H9 (cell line): ENCODE measurements around the gene TGFA. TPM values are rescaled to one million over a fixed set of nuclear protein-coding genes. Genes with fewer than 3 reads are reported as not detected.

Experiments used
- DNase-seq: peaks from one replicate; pipeline ENCODE4 v3.0.0-alpha.2; 2017
- H2AFZ ChIP-seq: one replicate; pipeline ENCODE4 v1.6.1; 2013; ENCODE audit warnings: mild to moderate bottlenecking, low read length, control low read depth, moderate library complexity
- H2AK5ac ChIP-seq: 2 replicates; pipeline ENCODE4 v1.6.1; 2013; ENCODE audit warnings: low read length, control low read depth, mixed read lengths; ENCODE audit not compliant: insufficient read length
- H2BK120ac ChIP-seq: one replicate; pipeline ENCODE4 v1.6.1; 2013; ENCODE audit warnings: low read depth, mild to moderate bottlenecking, low read length, control low read depth, inconsistent platforms; ENCODE audit not compliant: poor library complexity, severe bottlenecking
- H2BK12ac ChIP-seq: 2 replicates; pipeline ENCODE4 v1.6.1; 2013; ENCODE audit warnings: low read length, control low read depth, mixed read lengths, low read depth; ENCODE audit not compliant: insufficient read length
- H2BK15ac ChIP-seq: 2 replicates; pipeline ENCODE4 v1.6.1; 2013; ENCODE audit warnings: low read depth, low read length, control low read depth
- H2BK20ac ChIP-seq: one replicate; pipeline ENCODE4 v1.6.1; 2013; ENCODE audit warnings: low read depth, mild to moderate bottlenecking, low read length, control low read depth, inconsistent platforms; ENCODE audit not compliant: poor library complexity, severe bottlenecking
- H2BK5ac ChIP-seq: 2 replicates; pipeline ENCODE4 v1.6.1; 2013; ENCODE audit warnings: low read length, control low read depth, mixed read lengths; ENCODE audit not compliant: insufficient read length
- H3K14ac ChIP-seq: 2 replicates; pipeline ENCODE4 v1.6.1; 2013; ENCODE audit warnings: low read length, control low read depth; ENCODE audit not compliant: insufficient read depth
- H3K18ac ChIP-seq: 2 replicates; pipeline ENCODE4 v1.6.1; 2013; ENCODE audit warnings: low read depth, mild to moderate bottlenecking, mixed read lengths, low read length, control low read depth; ENCODE audit not compliant: insufficient read length
- H3K23ac ChIP-seq: 2 replicates; pipeline ENCODE4 v1.6.1; 2013; ENCODE audit warnings: low read length, control low read depth, mixed read lengths, low read depth; ENCODE audit not compliant: insufficient read length
- H3K23me2 ChIP-seq: 2 replicates; pipeline ENCODE4 v1.6.1; 2013; ENCODE audit warnings: low read depth, mild to moderate bottlenecking, mixed read lengths, low read length, control low read depth; ENCODE audit not compliant: insufficient read length, poor library complexity, severe bottlenecking
- H3K27ac ChIP-seq: 2 replicates; pipeline ENCODE4 v1.5.1; 2013; ENCODE audit warnings: low read length, control low read depth, mixed read lengths, low read depth; ENCODE audit not compliant: insufficient read length
- H3K27me3 ChIP-seq: 2 replicates; pipeline ENCODE4 v1.6.1; 2013; ENCODE audit warnings: low read length, control low read depth, inconsistent platforms; ENCODE audit not compliant: insufficient read depth
- H3K4ac ChIP-seq: 2 replicates; pipeline ENCODE4 v1.6.1; 2013; ENCODE audit warnings: low read depth, mild to moderate bottlenecking, control low read depth, inconsistent platforms, low read length, moderate library complexity
- H3K4me1 ChIP-seq: 2 replicates; pipeline ENCODE4 v1.6.1; 2013; ENCODE audit warnings: low read length, control low read depth, inconsistent platforms; ENCODE audit not compliant: insufficient read depth
- H3K4me2 ChIP-seq: 2 replicates; pipeline ENCODE4 v1.6.1; 2013; ENCODE audit warnings: low read length, control low read depth, mixed read lengths; ENCODE audit not compliant: insufficient read length, insufficient read depth
- H3K56ac ChIP-seq: 2 replicates; pipeline ENCODE4 v1.6.1; 2013; ENCODE audit warnings: low read depth, mild to moderate bottlenecking, mixed read lengths, low read length, control low read depth; ENCODE audit not compliant: insufficient read length
- H3K79me1 ChIP-seq: 2 replicates; pipeline ENCODE4 v1.6.1; 2013; ENCODE audit warnings: low read depth, mild to moderate bottlenecking, moderate library complexity, low read length, control low read depth, inconsistent platforms; ENCODE audit not compliant: insufficient read depth, poor library complexity, severe bottlenecking
- H3K79me2 ChIP-seq: 2 replicates; pipeline ENCODE4 v1.6.1; 2013; ENCODE audit warnings: low read length, control low read depth, inconsistent platforms; ENCODE audit not compliant: insufficient read depth
- H3K9ac ChIP-seq: 2 replicates; pipeline ENCODE4 v1.6.1; 2013; ENCODE audit warnings: low read length, control low read depth, mixed read lengths; ENCODE audit not compliant: insufficient read length; ENCODE audit errors: extremely low read depth
- H3K9me3 ChIP-seq: one replicate; pipeline ENCODE4 v1.6.1; 2013; ENCODE audit warnings: low read depth, low read length, inconsistent platforms; ENCODE audit not compliant: control insufficient read depth
- H3T11ph ChIP-seq: one replicate; pipeline ENCODE4 v1.6.1; 2013; ENCODE audit warnings: mild to moderate bottlenecking, low read length, control low read depth, inconsistent platforms
- H4K20me1 ChIP-seq: one replicate; pipeline ENCODE4 v1.6.1; 2013; ENCODE audit not compliant: control insufficient read depth, insufficient read length, insufficient read depth
- H4K5ac ChIP-seq: 2 replicates; pipeline ENCODE4 v1.6.1; 2013; ENCODE audit warnings: low read depth, mild to moderate bottlenecking, mixed read lengths, low read length, control low read depth; ENCODE audit not compliant: insufficient read length
- H4K8ac ChIP-seq: replicated peaks from 2 replicates; pipeline ENCODE4 v1.6.1; 2013; ENCODE audit warnings: low read length, control low read depth, mixed read lengths, low read depth; ENCODE audit not compliant: insufficient read length
- H4K91ac ChIP-seq: 2 replicates; pipeline ENCODE4 v1.6.1; 2013; ENCODE audit warnings: low read depth, mild to moderate bottlenecking, moderate library complexity, mixed read lengths, low read length, control low read depth; ENCODE audit not compliant: insufficient read length
- H3K27ac Mint-ChIP-seq, 3 experiments: 2 replicates in 2 of 3; 3 replicates in 1 of 3; pipeline ENCODE4 v1.8.0; 2020 to 2021; ENCODE audit warnings: mixed read lengths in 3 of 3, mild to moderate bottlenecking in 1 of 3, moderate library complexity in 1 of 3
- H3K27me3 Mint-ChIP-seq: 2 replicates; pipeline ENCODE4 v1.8.0; 2021; ENCODE audit warnings: low read depth, mild to moderate bottlenecking, moderate library complexity, mixed read lengths
- H3K36me3 Mint-ChIP-seq, 3 experiments: 2 replicates in 2 of 3; 3 replicates in 1 of 3; pipeline ENCODE4 v1.8.0; 2020 to 2021; ENCODE audit warnings: low read depth in 3 of 3, mixed read lengths in 3 of 3; ENCODE audit not compliant: insufficient read depth in 1 of 3
- H3K4me1 Mint-ChIP-seq, 2 experiments: 2 replicates each; pipeline ENCODE4 v1.8.0; 2020; ENCODE audit warnings: mixed read lengths in 2 of 2
- H3K4me3 Mint-ChIP-seq, 2 experiments: 2 replicates in 1 of 2; 3 replicates in 1 of 2; pipeline ENCODE4 v1.8.0; 2020 to 2021; ENCODE audit warnings: mild to moderate bottlenecking in 2 of 2, mixed read lengths in 2 of 2, moderate library complexity in 1 of 2
- H3K9me3 Mint-ChIP-seq, 2 experiments: 2 replicates in 1 of 2; 3 replicates in 1 of 2; pipeline ENCODE4 v1.8.0; 2020; ENCODE audit warnings: mild to moderate bottlenecking in 2 of 2, mixed read lengths in 2 of 2, moderate library complexity in 1 of 2
- CTCF ChIP-seq: fragments of 200-600 bp; sonication (generic); conservative IDR thresholded peaks from 3 replicates; pipeline ENCODE4 v1.8.0; 2021; ENCODE audit warnings: antibody characterized with exemption, mild to moderate bottlenecking
- WGBS: extraction: QIAGEN DNeasy Blood & Tissue Kit; methylation state at CpG from one replicate; pipeline ENCODE4 v1.1.7; 2013; ENCODE audit warnings: missing lambda C conversion rate, low lambda C conversion rate, mixed read lengths; ENCODE audit not compliant: insufficient read length; ENCODE audit errors: extremely low coverage; 5-methylcytosine and 5-hydroxymethylcytosine counted together
- total RNA-seq: library from RNA; stranded (reverse); gene quantifications from 2 replicates; pipeline ENCODE4 v1.2.1, GENCODE V29; 2021

TGFA gene
- total RNA-seq, 1 experiment from 2014 or later, result 3.3 TPM

DNA sequence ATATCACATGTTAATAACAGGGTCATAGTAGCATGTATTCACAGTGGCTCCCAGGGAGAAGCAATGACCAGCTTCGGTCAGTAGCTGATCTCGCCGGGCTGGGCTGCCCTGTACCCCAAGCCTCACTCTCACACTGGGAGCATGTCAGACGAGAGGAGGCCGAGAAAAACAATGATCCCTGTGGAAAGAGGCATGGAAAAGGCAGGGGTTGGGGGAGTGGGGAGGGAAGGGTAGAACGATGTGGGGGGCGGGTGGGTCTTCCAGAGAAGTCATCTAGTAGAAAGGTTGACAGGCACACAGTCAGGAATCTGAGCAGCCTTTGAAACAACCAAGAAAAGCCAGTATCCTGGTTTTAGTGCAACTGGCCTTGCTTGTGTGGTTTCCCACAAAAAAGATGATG, 25.4 kb downstream of the TGFA start:
- peaks cover 1% of the 10 kb centered on the region; the same call in 1 of the 2 replicates for H3K27me3 Mint-ChIP-seq

More for the DNA sequence above, 25.4 kb downstream of the TGFA start:
- H4K20me1 ChIP-seq, result no peaks in the 10 kb centered on the region
- no peak overlapping the region for H2AK5ac ChIP-seq
- H3K27ac Mint-ChIP-seq, result no peak overlapping the region
- no peak for TF ChIP-seq CTCF
- no peak overlapping the region for H2BK120ac ChIP-seq
- no peaks in the 10 kb centered on the region for H3K79me2 ChIP-seq
- no peak overlapping the region for H4K5ac ChIP-seq
- no peak for DNase-seq
- no peak overlapping the region for H2AFZ ChIP-seq
- no peak overlapping the region for H3K4me3 Mint-ChIP-seq
- no peaks in the 10 kb centered on the region for H3K79me1 ChIP-seq
- H4K91ac ChIP-seq, result no peak overlapping the region
- H2BK20ac ChIP-seq, result no peak overlapping the region
- H3K4me1 ChIP-seq, result peaks cover 4% of the 10 kb centered on the region; the same call in 1 of the 2 replicates
- no peak overlapping the region for H3T11ph ChIP-seq
- no peak overlapping the region for H3K14ac ChIP-seq
- H3K4me2 ChIP-seq, result no peak overlapping the region
- H3K9me3 ChIP-seq, result no peaks in the 10 kb centered on the region
- H3K4ac ChIP-seq, result no peak overlapping the region
- no peaks in the 10 kb centered on the region for H3K36me3 Mint-ChIP-seq
- no peak overlapping the region for H4K8ac ChIP-seq
- no peak overlapping the region for H3K23ac ChIP-seq
- H3K23me2 ChIP-seq, result no peaks in the 10 kb centered on the region
- H3K4me1 Mint-ChIP-seq, result peaks cover 18% of the 10 kb centered on the region in 2 experiments
- H3K18ac ChIP-seq, result no peak overlapping the region
- no peaks in the 10 kb centered on the region; a peak in 1 of 5 replicates for H3K9me3 Mint-ChIP-seq
- H2BK12ac ChIP-seq, result no peak overlapping the region
- H3K56ac ChIP-seq, result no peak overlapping the region
- H3K27ac ChIP-seq, result no peak overlapping the region
- no CpG with 5 or more reads among the region's 7 CpGs for WGBS
- H3K27me3 ChIP-seq, result no peaks in the 10 kb centered on the region
- H2BK15ac ChIP-seq, result no peak overlapping the region
- no peak overlapping the region for H2BK5ac ChIP-seq
- no peak overlapping the region for H3K9ac ChIP-seq
